SH-SY5Y (cell line): ENCODE data around the gene NRF1.

ENCODE experiments used
- GATA2 ChIP-seq: IDR thresholded peaks from 2 replicates; pipeline ENCODE4 v1.6.1; 2011; ENCODE audit warnings: mild to moderate bottlenecking, low read depth, low read length
- GATA3 ChIP-seq: IDR thresholded peaks from 2 replicates; pipeline ENCODE4 v1.6.1; 2011; ENCODE audit warnings: low read depth, mild to moderate bottlenecking, low read length, moderate library complexity

GRCh38 chr7:129643550-129644170 lies 32.1 kb downstream of the NRF1 start:
- TF ChIP-seq GATA3 (no peak), GATA2 (no peak)
